ENCODE data around the gene TMEM212.
"Not testable (repeated sequence)": the region's sequence is repeated elsewhere in the genome, so short reads cannot be mapped to it uniquely, and the experiment has no call there.

TMEM212 gene

GRCh38 chr3:171813278-171813896 lies 29.8 kb upstream of the TMEM212 start:
- no peak for DNase-seq

GRCh38 chr3:171813897-171814460 lies 29.2 kb upstream of the TMEM212 start:
- peak in 1 of 2 donors; percentile 94 for DNase-seq

GRCh38 chr3:171814662-171815061 lies 28.5 kb upstream of the TMEM212 start:
- not testable (repeated sequence) for DNase-seq

- no peak for DNase-seq
These were observed 27.1 kb upstream of the TMEM212 start for GRCh38 chr3:171815973-171816595.

- no peak for DNase-seq
These were observed 25.9 kb upstream of the TMEM212 start for GRCh38 chr3:171817074-171817800.

GRCh38 chr3:171821044-171821443 lies 22.1 kb upstream of the TMEM212 start:
- DNase-seq: no peak

- no peak for DNase-seq
These were observed 21.3 kb upstream of the TMEM212 start for GRCh38 chr3:171821778-171822358.

- DNase-seq: no peak
These were observed 20.6 kb upstream of the TMEM212 start for GRCh38 chr3:171822431-171823106.

- peak in 1 of 2 donors; percentile 5 for DNase-seq
These were observed 19.0 kb upstream of the TMEM212 start for GRCh38 chr3:171824116-171824515.

- no peak for DNase-seq
These were observed 18.3 kb upstream of the TMEM212 start for GRCh38 chr3:171824824-171825221.

- no peak for DNase-seq
These were observed 17.8 kb upstream of the TMEM212 start for GRCh38 chr3:171825222-171825828.

GRCh38 chr3:171827385-171827784 lies 15.8 kb upstream of the TMEM212 start:
- DNase-seq: no peak

- DNase-seq: no peak
These were observed 15.2 kb upstream of the TMEM212 start for GRCh38 chr3:171827836-171828458.

GRCh38 chr3:171828902-171829770 lies 14.0 kb upstream of the TMEM212 start:
- no peak for DNase-seq

GRCh38 chr3:171829841-171830517 lies 13.2 kb upstream of the TMEM212 start:
- peak in 1 of 2 donors; percentile 4 for DNase-seq

- DNase-seq: no peak
These were observed 12.7 kb upstream of the TMEM212 start for GRCh38 chr3:171830518-171830875.

GRCh38 chr3:171831936-171832335 lies 11.2 kb upstream of the TMEM212 start:
- no peak for DNase-seq

GRCh38 chr3:171832989-171833388 lies 10.2 kb upstream of the TMEM212 start:
- DNase-seq: no peak

- DNase-seq: peak in 1 of 2 donors; percentile 60
These were observed 9.2 kb upstream of the TMEM212 start for GRCh38 chr3:171833789-171834460.

GRCh38 chr3:171834461-171834801 lies 8.7 kb upstream of the TMEM212 start:
- no peak for DNase-seq

Measured in bone marrow (tissue), 2 donors.